ENCODE results near the gene PTAFR. TPM values are rescaled to one million over a fixed set of nuclear protein-coding genes. Genes with fewer than 3 reads are reported as not detected.

The PTAFR gene
- total RNA-seq, 2 experiments from 2014 or later: 0.47 to 0.53 TPM

DNA sequence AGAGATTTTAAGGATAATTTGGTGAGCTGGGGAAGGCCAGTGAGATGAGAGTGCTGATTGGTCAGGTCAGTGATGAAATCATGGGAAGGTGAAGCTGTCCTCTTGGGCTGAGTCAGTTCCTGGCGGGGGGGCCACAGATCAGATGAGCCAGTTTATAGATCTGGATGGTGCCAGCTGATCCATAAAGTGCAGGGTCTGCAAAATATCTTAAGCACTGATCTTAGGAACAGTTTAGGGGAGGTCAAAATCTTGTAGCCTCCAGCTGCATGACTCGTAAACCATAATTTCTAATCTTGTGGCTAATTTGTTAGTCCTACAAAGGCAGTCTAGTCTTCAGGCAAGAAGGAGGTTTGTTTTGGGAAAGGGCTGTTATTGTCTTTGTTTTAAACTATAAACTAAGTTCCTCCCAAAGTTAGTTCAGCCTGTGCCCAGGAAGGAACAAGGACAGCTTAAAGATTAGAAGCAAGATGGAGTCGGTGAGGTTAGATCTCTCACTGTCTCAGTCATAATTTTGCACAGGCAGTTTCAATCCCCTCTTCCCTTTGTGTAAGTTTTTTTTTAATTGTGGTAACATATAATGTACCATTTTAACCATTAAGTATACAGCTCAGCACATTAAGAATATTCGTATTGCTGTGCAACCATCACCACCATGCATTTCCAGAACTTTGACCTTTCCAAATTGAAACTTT lies 39.4 kb downstream of the PTAFR start:
- no peaks in the 10 kb centered on the region for H3K27me3 Mint-ChIP-seq
- no peak for TF ChIP-seq CTCF (IDR thresholded peaks at IDR 0.05)
- intact Hi-C loops (cut with DNase I, micrococcal nuclease): no loop called here
- CTCF ChIA-PET: no interaction called here
- Histone ChIP-seq H3K36me3 (ENCODE audit: insufficient read depth, low read length) (no peaks in the 10 kb centered on the region), H3K27me3 (ENCODE audit: control insufficient read depth in 1 of 2, insufficient read depth in 2 of 2, low read length in 2 of 2) (no peaks in the 10 kb centered on the region), H3K9me3 (ENCODE audit: control insufficient read depth in 1 of 2, insufficient read depth in 1 of 2, low read length in 2 of 2) (peaks cover 0 to 4% of the 10 kb centered on the region in 2 experiments), H3K27ac (ENCODE audit: low read depth in 1 of 2, low read length in 2 of 2) (no peak overlapping the region), H3K4me3 (ENCODE audit: low read length) (no peak overlapping the region), H3K4me1 (ENCODE audit: insufficient read depth, low read length) (no peaks in the 10 kb centered on the region)
- H3K4me3 Mint-ChIP-seq: no peak overlapping the region
- no peaks in the 10 kb centered on the region for H3K4me1 Mint-ChIP-seq (ENCODE audit: low read depth)
- H3K9me3 Mint-ChIP-seq: no peaks in the 10 kb centered on the region
- no peaks in the 10 kb centered on the region for H3K36me3 Mint-ChIP-seq (ENCODE audit: low read depth)
- ATAC-seq (ENCODE audit: poor library complexity) (no peak), DNase-seq (no peak)
- H3K27ac Mint-ChIP-seq: no peak overlapping the region
- POLR2A ChIA-PET: no interaction called here

- no peak overlapping the region for H3K27ac Mint-ChIP-seq
- H3K27me3 Mint-ChIP-seq: no peaks in the 10 kb centered on the region
- no peak overlapping the region for H3K27ac ChIP-seq (ENCODE audit: low read depth in 1 of 2, low read length in 2 of 2)
- DNase-seq (no peak), ATAC-seq (ENCODE audit: poor library complexity) (no peak)
- ChIA-PET POLR2A (no interaction called here), CTCF (interaction anchor here (0.9 kb wide), 1 partner anchor 58 kb away, joined by 3 read pairs; no protein-coding TSS in a partner anchor)
- intact Hi-C loops (cut with DNase I, micrococcal nuclease): no loop called here
- no peaks in the 10 kb centered on the region for H3K36me3 ChIP-seq (ENCODE audit: insufficient read depth, low read length)
- H3K36me3 Mint-ChIP-seq (ENCODE audit: low read depth): no peaks in the 10 kb centered on the region
- peaks cover 0 to 4% of the 10 kb centered on the region in 2 experiments for H3K9me3 ChIP-seq (ENCODE audit: control insufficient read depth in 1 of 2, insufficient read depth in 1 of 2, low read length in 2 of 2)
- no peaks in the 10 kb centered on the region for H3K4me1 Mint-ChIP-seq (ENCODE audit: low read depth)
- no peaks in the 10 kb centered on the region for H3K9me3 Mint-ChIP-seq
- no peaks in the 10 kb centered on the region for H3K27me3 ChIP-seq (ENCODE audit: control insufficient read depth in 1 of 2, insufficient read depth in 2 of 2, low read length in 2 of 2)
- no peak for TF ChIP-seq CTCF (IDR thresholded peaks at IDR 0.05)
- no peaks in the 10 kb centered on the region for H3K4me1 ChIP-seq (ENCODE audit: insufficient read depth, low read length)
- H3K4me3 Mint-ChIP-seq: no peak overlapping the region
- H3K4me3 ChIP-seq (ENCODE audit: low read length): no peak overlapping the region
Measured at GRCh38 chr1:28136169-28136921, 40.1 kb downstream of the PTAFR start.

DNA sequence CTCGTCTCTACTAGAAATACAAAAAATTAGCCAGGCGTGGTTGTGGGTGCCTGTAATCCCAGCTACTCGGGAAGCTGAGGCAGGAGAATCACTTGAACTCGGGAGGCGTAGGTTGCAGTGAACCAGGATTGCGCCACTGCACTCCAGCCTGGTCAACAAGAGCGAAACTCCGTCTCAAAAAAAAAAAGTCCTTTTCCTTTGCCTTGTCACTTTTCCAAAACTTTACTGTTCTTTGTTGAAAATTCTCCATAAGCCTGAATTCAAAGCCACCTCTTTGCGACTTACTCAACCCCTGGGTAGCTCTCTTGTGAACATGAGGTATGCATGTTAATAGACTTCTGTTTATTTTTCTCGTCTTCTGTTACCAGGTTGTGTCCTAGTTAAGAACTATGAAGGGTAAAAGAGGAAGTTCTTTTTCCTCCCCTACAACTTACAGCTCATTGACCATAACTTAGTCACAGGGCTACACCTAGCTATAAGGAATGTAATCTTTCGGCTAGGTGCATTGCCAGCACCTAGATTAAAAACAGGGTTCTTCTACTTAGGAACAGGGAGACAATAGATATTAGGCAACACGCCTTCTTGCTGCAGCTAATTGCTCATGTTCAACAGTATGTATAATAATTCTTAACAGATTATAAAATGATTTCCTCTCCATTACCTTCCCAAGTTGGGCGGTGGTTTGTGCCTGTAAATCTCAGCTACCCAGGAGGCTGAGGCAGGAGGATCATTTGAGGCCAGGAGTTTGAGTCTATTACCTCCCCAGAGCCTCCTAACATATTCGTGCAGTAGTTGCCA lies 40.9 kb downstream of the PTAFR start:
- Mint-ChIP-seq H3K9me3 (no peaks in the 10 kb centered on the region), H3K36me3 (ENCODE audit: low read depth) (no peaks in the 10 kb centered on the region), H3K4me3 (no peak overlapping the region), H3K27ac (no peak overlapping the region), H3K4me1 (ENCODE audit: low read depth) (no peaks in the 10 kb centered on the region), H3K27me3 (no peaks in the 10 kb centered on the region)
- no peak for TF ChIP-seq CTCF (IDR thresholded peaks at IDR 0.05)
- intact Hi-C loops (cut with DNase I, micrococcal nuclease): no loop called here
- no peaks in the 10 kb centered on the region for H3K36me3 ChIP-seq (ENCODE audit: insufficient read depth, low read length)
- no peaks in the 10 kb centered on the region for H3K27me3 ChIP-seq (ENCODE audit: control insufficient read depth in 1 of 2, insufficient read depth in 2 of 2, low read length in 2 of 2)
- no peaks in the 10 kb centered on the region for H3K4me1 ChIP-seq (ENCODE audit: insufficient read depth, low read length)
- ChIA-PET POLR2A (no interaction called here), CTCF (interaction anchor here (0.9 kb wide), 1 partner anchor 57 kb away, joined by 3 read pairs; no protein-coding TSS in a partner anchor)
- H3K9me3 ChIP-seq (ENCODE audit: control insufficient read depth in 1 of 2, insufficient read depth in 1 of 2, low read length in 2 of 2): peaks cover 0 to 4% of the 10 kb centered on the region in 2 experiments
- H3K4me3 ChIP-seq (ENCODE audit: low read length): no peak overlapping the region
- no peak for ATAC-seq (ENCODE audit: poor library complexity)
- peak in 1 of 14 experiments; percentile 35 for DNase-seq
- H3K27ac ChIP-seq (ENCODE audit: low read depth in 1 of 2, low read length in 2 of 2): no peak overlapping the region

All from CD4-positive, alpha-beta T cell (primary cell).